ENCODE results near the gene OTOGL. TPM values are rescaled to one million over a fixed set of nuclear protein-coding genes. Genes with fewer than 3 reads are reported as not detected.

The OTOGL gene
- total RNA-seq, 4 donors from 2014 or later: 0.19 to 0.63 (median 0.37) TPM

DNA sequence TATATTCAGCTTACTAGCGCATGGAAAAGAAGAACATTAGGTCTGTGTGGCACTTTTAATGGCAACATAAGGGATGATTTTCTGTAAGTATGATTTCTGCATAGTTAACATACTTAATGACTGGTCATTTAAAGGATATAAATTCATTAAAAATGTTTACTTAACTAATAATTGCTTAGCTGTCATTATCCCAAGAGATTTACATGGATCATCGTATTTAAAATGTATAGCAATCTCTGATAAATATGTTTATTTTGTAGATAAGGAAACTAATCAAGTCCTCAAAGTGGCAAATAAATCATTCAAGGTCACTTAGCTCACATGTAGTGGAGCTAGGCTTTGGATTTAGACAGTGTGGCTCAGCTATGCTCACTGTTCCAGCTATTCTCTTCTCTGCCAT, 158.6 kb downstream of the OTOGL start:
- DNase-seq (ENCODE audit: low spot score) (no peak), ATAC-seq (ENCODE audit: low FRiP score) (no peak)
- TF ChIP-seq, protein P1, sequence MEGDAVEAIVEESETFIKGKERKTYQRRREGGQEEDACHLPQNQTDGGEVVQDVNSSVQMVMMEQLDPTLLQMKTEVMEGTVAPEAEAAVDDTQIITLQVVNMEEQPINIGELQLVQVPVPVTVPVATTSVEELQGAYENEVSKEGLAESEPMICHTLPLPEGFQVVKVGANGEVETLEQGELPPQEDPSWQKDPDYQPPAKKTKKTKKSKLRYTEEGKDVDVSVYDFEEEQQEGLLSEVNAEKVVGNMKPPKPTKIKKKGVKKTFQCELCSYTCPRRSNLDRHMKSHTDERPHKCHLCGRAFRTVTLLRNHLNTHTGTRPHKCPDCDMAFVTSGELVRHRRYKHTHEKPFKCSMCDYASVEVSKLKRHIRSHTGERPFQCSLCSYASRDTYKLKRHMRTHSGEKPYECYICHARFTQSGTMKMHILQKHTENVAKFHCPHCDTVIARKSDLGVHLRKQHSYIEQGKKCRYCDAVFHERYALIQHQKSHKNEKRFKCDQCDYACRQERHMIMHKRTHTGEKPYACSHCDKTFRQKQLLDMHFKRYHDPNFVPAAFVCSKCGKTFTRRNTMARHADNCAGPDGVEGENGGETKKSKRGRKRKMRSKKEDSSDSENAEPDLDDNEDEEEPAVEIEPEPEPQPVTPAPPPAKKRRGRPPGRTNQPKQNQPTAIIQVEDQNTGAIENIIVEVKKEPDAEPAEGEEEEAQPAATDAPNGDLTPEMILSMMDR (IDR thresholded peaks at IDR 0.05): no peak

DNA sequence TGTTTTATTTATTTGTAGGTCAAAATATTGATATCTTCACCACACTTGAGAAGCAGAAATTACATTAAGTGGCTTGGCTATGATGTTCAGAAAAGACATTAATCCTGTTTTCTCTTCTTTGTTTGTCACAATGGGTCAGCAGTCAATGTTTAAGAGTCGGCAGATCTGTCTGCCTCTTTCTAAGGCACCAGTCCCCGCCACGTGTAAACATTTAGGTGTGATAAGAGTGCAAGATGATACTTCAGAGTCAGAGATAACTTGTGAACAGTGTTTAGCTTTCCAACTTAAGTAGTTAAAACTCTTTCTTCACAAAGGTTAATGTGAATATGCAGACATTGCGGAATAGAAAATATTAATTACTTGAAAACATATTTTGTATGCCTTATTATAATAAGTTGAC, 160.9 kb downstream of the OTOGL start:
- DNase-seq (ENCODE audit: low spot score) (no peak), ATAC-seq (ENCODE audit: low FRiP score) (no peak)
- TF ChIP-seq, protein P1 (IDR thresholded peaks at IDR 0.05): no peak

DNA sequence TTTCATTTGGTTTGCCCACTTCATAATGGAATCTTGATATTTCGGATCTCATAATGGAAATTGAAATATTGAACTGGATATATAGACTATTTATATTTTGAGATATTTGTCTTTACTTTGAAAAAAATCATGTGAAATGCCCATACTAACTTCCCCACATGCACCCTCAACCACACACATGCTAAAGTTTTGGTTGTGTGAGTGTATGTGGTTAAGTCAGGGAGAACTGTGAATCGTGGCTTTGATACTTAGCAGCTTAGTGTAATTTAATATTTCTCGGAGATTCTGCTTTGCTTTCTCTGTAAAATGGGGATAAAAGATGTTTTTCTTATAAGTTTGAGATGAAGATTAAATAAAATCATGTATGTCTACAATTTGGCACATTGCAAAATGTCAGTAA, 162.1 kb downstream of the OTOGL start:
- TF ChIP-seq, protein P1 (IDR thresholded peaks at IDR 0.05): no peak
- DNase-seq (ENCODE audit: low spot score) (no peak), ATAC-seq (ENCODE audit: low FRiP score) (no peak)

DNA sequence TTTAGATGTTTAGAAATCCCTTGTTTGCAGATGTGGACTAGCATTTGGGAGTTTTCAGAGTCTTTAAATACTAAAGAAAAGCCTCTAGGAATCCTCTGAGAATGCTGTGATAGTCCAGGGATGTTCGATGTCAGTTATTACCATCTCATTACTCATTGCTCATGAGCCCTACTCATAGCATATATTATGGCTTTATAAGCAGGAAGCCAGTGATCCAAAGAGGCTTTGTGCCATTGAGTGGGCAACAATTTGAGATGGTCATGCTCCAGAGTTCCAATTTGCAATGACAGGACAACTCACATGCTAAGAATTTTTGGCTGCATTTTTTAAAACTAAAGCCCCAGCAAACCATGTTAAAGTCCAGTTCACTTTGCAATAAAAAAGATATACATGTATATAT, 163.0 kb downstream of the OTOGL start:
- DNase-seq (ENCODE audit: low spot score): no peak
- ATAC-seq (ENCODE audit: low FRiP score): no peak
- TF ChIP-seq, protein P1 (IDR thresholded peaks at IDR 0.05): no peak

DNA sequence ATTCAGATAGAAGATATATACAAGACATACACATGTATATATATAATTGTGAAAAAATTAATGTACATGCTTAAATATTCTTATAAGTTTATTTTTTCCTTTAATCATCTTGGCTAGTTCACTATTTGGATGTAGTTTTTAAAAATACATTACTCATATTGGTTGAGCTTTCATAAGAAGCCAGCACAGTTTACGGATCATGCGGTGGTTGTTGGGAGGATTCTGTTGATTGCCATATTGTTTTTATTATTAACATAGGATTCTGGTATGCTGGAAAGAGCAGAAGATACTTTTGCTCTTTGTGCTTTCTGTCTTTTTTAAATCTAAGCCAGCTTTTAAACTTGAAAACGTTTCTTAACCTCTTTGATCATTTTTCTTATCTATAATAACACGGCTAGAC, 163.4 kb downstream of the OTOGL start:
- ATAC-seq (ENCODE audit: low FRiP score) (no peak), DNase-seq (ENCODE audit: low spot score) (no peak)
- TF ChIP-seq, protein P1 (IDR thresholded peaks at IDR 0.05): no peak

DNA sequence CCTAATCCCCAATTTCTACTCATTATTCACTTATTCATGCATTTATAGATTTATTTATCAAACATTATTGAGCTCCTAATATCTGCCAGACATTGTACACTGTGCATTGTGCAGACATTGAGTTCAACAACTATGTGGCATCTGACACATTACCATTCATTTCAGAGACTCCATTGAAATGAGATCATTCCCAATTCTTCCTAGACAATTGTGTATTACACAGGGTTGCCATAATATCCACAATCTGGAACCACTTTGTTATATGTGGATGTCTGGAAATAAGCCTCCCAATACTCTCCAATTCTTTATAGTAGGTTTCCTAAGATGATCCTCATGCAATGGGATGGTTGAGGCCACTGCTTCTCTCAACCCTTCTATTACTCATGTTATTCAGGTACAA, 165.0 kb downstream of the OTOGL start:
- TF ChIP-seq, protein P1 (IDR thresholded peaks at IDR 0.05): no peak
- ATAC-seq (ENCODE audit: low FRiP score) (no peak), DNase-seq (ENCODE audit: low spot score) (no peak)

DNA sequence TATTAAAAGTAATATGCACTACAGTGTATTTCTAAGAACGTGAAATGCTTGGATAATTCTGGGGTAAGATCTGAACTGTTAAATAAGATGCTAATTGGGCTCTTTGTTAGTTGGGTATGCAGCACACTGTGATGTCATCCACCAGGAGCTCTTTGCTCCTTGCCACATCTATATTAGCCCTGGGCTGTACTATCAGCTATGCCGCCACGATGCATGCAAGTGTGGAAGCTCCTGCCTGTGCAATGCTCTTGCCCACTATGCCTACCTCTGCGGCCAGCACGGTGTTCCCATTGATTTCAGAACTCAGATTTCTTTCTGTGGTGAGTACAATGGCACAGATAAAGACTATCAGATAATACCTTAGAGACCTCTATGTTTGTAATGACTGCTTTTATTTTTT, 165.6 kb downstream of the OTOGL start:
- DNase-seq (ENCODE audit: low spot score) (no peak), ATAC-seq (ENCODE audit: low FRiP score) (no peak)
- TF ChIP-seq, protein P1 (IDR thresholded peaks at IDR 0.05): no peak
